Raji (cell line): ENCODE measurements around the gene SNX33.

Experiments
- POLR2A ChIP-seq: IDR thresholded peaks from 2 replicates; pipeline ENCODE4 v1.6.1; 2011; ENCODE audit warnings: low read depth, low read length, control low read depth; ENCODE audit not compliant: insufficient read depth

The SNX33 gene

GRCh38 chr15:75671730-75672602 is 24.3 kb downstream of the SNX33 start:
- no peak for TF ChIP-seq POLR2A

- no peak for TF ChIP-seq POLR2A
These were observed 25.1 kb downstream of the SNX33 start for GRCh38 chr15:75672646-75673425.

GRCh38 chr15:75673426-75674235 is 25.9 kb downstream of the SNX33 start:
- TF ChIP-seq POLR2A, result no peak

- TF ChIP-seq POLR2A, result no peak
These were observed 26.7 kb downstream of the SNX33 start for GRCh38 chr15:75674366-75674765.

GRCh38 chr15:75675579-75676404 is 28.1 kb downstream of the SNX33 start:
- TF ChIP-seq POLR2A, result no peak

GRCh38 chr15:75676688-75677464 is 29.2 kb downstream of the SNX33 start:
- no peak for TF ChIP-seq POLR2A

GRCh38 chr15:75677465-75678323 is 30.0 kb downstream of the SNX33 start:
- no peak for TF ChIP-seq POLR2A

GRCh38 chr15:75680007-75680789 is 32.5 kb downstream of the SNX33 start:
- TF ChIP-seq POLR2A, result no peak

GRCh38 chr15:75682181-75683135 is 34.7 kb downstream of the SNX33 start:
- TF ChIP-seq POLR2A, result no peak

GRCh38 chr15:75684648-75685047 is 36.9 kb downstream of the SNX33 start:
- TF ChIP-seq POLR2A, result no peak

- TF ChIP-seq POLR2A, result no peak
These were observed 37.5 kb downstream of the SNX33 start for GRCh38 chr15:75685195-75685594.
